ENCODE data around the gene SORD.

- TF ChIP-seq EZH2 (IDR thresholded peaks at IDR 0.05; ENCODE audit: borderline replicate concordance, low read depth, low read length, severe bottlenecking) (no peak), POLR2AphosphoS5 (IDR thresholded peaks at IDR 0.05; ENCODE audit: insufficient read depth, low read depth, low read length) (no peak), POLR2A (IDR thresholded peaks at IDR 0.05; ENCODE audit: low read depth, low read length) (no peak), CTCF (IDR thresholded peaks at IDR 0.05; ENCODE audit: extremely low read depth in 1 of 2, insufficient read depth in 1 of 2, low read depth in 1 of 2, low read length in 2 of 2) (no peak), MAX (IDR thresholded peaks at IDR 0.05; ENCODE audit: insufficient read depth, insufficient read length) (no peak), JUN (IDR thresholded peaks at IDR 0.05; ENCODE audit: borderline replicate concordance, insufficient read depth, insufficient read length, low read depth) (no peak), GATA2 (IDR thresholded peaks at IDR 0.05; ENCODE audit: insufficient read depth, insufficient read length, low read depth, low read length) (no peak), MYC (IDR thresholded peaks at IDR 0.05; ENCODE audit: low read depth, low read length) (no peak), FOS (IDR thresholded peaks at IDR 0.05; ENCODE audit: borderline replicate concordance, insufficient read depth, low read length) (no peak)
These were observed 78.1 kb downstream of the SORD start for GRCh38 chr15:45100884-45101625.

Data from endothelial cell of umbilical vein (primary cell).